Amniotic epithelial cell (primary cell): ENCODE results near the gene KLF2.
"Not testable (repeated sequence)": the region's sequence is repeated elsewhere in the genome, so short reads cannot be mapped to it uniquely, and the experiment has no call there.

Experiments used
- DNase-seq: peaks from one replicate; pipeline ENCODE4 v3.0.0-alpha.2; 2010; ENCODE audit warnings: low read depth

KLF2 gene

DNA sequence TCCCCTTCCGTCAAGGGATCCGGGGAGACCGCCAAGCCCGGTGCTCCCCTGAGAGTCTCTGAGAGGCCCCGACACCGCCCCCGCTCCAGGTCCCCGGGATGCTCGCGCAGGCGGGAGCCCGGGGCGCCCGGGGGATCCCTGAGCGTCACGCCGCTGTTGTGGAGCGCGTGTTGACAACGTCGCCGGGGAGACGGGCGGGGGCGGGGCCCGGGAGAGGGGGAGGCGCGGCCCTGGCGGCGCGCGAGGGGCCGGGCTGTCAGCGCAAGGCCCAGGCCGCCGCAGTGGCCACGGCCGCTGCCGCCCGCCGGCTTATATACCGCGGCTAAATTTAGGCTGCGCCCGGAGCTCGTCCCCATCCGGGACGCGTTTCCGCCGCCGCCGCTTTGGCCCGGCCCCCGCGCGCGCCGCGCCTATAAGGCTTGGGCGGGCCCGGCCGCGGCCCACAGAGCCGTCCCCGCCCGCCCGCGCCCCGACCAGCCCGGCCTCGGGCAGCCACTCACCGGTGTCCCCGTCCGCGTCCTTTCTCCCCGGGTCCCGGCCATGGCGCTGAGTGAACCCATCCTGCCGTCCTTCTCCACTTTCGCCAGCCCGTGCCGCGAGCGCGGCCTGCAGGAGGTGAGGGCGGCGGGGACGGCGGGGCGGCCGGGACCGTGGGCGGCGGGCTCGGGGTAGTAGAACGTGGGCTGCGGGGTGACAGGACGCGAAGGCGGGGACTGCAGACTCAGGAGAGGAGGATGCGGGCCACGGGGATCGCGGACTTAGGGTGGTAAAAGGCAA, at the start of gene KLF2:
TSS of gene KLF2 (plus strand) at position 443 of the 777 bp plus-strand sequence. CDS start at position 541, 98 bp downstream.
- peak; percentile 69 for DNase-seq

DNA sequence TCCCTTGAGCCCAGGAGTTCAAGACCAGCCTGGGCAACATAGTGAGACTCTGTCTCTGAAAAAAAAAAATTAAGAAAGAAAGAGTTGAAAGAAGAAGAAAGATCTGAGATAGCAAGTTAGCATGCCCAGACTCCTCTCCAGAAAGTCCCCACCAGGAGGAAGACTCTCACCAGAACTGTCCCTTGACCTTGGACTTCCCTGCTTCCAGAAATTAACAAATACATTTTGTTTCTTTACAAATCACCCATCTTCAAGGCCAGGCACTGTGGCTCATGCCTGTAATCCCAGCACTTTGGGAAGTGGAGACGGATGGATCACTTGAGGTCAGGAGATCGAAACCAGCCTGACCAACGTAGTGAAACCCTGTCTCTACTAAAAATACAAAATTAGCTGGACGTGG, 44.3 kb upstream of the KLF2 start:
- DNase-seq = no peak

DNA sequence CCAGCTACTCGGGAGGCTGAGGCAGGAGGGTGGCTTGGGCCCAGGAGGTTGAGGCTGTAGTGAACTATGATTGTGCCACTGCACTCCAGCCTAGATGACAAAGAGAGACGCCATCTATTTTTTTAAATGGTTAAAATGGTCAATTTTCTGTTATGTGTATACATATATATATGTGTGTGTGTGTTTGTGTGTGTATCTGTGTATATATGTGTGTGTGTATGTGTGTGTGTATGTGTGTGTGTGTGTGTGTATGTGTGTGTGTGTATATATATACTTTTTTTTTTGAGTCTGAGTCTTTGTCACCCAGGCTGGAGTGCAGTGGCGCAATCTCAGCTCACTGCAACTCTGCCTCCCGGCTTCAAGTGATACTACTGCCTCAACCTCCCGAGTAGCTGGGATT, 42.9 kb upstream of the KLF2 start:
- DNase-seq = no peak

DNA sequence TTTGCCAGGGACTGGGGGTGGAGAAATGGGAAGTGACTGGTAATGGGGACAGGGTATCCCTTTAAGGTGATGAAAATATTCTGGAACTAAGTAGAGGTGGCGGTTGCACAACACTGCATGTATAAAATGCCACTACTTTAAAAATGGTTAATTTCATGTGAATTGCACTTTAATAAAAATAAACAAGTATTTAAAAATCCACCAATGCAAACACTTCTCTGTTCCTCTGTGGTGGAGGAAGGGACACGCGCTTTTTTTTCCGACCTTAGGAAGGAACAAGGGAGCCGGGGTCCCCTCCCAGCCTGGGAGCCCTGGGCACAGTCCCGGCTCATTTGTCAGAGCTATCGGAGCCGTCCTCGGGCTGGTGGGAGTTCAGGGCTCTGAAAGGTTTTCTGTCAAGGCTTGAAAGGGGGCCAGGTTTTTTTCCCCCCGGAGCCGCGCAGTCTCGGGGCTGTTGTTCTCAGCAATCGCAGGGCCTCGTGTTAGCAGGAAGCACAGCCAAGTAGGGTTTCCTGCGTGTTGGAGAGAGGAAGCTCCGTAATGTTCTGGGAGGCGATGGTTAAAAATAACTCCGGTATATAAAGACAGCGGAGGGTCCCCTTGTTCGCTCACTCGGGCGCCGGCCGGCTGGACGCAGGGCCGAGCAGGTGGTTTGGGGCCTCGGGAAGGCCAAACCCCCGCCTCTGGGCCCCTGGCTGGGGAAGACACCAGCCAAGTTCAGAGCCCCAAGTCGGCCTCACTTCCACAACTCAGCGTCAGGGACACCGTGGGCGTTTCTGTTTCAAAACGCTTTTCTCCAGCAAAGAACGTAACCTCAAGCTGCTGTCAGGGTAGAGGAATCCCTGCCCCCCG, 41.2 kb upstream of the KLF2 start:
- peak; percentile 76 for DNase-seq

DNA sequence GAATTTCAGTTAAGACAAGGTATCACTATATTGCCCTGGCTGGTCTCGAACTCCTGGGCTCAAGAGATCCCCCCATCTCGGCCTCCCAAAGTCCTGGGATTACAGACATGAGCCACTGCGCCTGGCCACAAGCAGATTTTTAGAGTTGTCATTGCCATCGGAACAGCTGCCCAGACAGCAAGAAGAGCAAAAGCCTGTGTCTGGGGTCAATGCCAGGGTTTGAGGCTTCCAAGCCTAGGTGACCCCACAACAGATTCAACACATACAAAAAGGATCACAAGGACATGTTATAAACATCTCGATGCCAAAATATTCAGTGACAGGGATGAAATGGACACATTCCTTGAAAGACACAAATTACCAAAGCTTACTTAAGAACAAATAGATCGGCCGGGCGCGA, 40.1 kb upstream of the KLF2 start:
- no peak for DNase-seq

DNA sequence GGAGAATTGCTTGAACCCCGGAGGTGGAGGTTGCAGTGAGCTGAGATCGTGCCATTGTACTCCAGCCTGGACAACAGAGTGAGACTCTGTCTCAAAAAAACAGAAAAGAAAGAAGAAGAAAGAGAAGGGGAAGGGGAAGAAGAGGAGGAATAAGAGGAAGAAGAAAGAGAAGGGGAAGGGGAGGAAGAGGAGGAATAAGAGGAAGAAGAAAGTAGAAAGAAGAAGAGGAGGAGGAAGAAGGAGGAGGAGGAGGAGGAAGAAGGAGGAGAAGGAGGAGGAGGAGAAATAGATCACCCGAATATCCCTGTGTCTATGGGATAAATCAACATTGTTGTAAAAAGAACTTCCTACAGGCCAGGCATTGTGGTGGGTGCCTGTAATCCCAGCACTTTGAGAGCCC, 39.5 kb upstream of the KLF2 start:
- DNase-seq = not testable (repeated sequence)

DNA sequence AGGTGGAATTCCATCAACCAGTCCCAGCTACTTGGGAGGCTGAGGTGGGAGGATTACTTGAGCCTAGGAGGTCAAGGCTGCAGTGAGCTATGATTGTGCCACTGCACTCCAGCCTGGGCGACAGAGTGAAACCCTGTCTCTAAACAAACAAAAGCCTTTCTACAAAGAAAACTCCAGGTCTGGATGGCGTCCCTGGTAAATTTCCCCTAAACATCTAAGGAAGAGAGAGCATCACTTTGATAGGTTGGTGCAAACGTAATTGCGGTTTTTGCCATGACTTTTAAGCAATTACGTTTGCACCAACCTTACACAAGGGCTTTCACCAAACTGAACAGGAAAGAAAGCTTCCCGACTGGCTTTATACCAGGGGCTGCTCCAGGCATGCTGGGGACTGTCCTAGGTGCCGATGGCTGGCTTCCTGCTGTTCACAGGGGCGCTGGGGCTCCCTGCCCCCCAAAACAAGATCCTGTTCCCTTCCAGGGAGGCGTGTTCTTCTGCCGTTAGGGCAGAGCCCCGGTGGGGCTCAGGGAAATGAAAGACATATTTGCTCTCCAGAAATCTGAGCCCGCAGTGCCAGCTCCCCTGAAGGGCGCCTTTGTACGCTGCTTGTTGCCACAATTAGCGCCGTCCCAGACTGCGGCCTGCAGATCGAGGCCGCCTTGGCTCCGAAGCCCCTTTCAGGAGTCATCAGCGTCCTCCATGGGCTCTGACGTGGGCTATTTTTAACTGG, 38.7 kb upstream of the KLF2 start:
- DNase-seq = peak; percentile 48

DNA sequence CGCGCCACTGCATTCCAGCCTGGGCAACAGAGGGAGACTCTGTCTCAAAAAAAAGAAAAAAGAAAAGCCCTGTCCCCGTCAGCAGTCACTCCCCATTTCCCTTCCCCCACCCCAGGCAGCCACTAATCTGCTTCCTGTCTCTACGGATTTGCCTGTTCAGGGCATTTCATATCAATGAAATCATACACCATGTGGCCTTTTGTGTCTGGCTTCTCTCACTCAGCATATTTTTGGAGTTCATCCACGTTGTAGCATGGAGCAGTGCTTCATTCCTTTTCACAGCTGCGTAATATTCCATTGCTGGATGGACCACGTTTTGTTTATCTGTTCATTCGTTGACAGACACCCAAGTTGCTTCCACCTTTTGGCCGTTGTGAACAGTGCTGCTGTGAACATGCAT, 36.1 kb upstream of the KLF2 start:
- DNase-seq = peak; percentile 69

DNA sequence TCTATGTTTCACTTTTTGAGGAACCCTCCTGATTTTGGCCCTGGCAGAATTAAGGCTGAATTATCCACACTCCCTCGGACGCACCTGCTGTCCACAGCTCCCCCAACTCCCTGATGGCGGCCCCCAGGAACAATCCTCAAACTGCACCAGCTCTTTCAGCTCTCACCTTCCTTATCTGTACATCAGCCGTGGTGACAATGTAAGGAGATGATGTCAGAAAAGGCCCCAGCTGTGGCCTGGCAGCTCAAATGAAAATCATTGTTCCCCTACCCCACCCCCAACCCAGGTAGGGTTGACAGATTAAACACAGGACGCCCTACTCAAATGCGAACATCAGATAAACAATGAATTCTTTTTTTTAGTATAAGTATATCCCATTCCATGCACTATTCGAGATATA, 35.0 kb upstream of the KLF2 start:
- no peak for DNase-seq

DNA sequence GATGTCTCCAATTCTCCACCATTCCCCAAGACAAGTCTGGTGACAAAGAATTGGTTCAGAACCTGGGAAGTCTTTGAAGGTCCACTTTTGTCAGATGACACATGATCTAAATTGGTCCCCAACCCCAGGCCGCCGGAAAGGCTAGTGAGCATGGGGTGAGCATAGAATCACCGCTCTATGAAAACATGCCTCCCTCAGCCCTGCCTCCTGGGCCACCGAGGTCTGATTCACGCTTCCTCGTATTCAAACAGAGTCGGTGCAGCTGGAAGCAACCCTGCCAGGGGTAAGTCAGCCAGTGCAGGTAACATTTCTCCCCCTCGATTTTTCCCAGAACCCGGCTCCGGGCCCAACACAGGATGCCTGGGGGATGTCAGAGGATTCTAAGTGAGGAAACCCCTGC, 33.9 kb upstream of the KLF2 start:
- no peak for DNase-seq

DNA sequence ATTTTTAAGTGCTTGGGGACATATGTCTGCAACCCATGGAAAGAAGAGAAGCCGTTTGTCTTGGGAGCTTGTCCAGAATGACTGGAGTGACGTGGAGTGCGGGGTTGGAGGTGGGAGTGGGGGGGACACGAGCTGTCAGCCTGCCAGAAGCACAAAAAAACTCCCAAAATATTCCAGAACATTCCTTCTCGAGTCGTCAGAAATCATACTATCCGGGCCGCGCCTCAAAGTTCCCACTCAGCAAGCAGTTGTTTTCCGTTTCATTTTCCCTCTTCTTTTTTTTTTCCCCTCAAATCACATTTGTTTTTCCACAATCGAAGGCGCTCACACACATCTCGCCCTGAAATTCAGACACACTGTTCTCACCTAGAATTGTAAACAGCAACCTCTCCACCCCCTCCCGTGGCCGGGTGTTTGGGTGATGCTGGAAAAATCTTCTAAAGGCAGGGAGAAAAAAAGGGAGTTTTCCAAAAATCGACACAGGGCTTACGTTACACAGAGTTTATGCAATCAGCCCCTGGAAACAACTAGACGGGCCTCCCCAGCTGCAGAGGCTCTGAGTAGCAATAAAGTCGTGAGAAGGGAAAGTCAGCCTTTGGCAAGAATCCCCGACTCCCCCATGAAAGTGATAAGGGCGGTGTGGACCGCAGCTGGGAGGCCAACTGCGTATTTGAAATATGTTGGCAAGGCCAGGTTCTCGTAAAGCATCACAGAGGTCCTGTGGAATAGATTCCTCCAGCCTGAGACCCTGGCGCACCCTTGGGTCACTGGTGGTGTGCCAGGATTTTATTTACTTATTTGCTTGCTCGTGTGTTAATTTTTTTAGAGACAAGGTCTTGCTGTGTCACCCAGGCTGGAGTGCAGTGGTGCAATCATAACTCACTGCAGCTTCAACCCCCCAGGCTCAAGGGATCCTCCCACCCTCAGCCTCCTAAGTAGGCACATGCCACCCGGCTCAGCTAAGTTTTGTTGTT, 31.2 kb upstream of the KLF2 start:
- DNase-seq = peak; percentile 99

DNA sequence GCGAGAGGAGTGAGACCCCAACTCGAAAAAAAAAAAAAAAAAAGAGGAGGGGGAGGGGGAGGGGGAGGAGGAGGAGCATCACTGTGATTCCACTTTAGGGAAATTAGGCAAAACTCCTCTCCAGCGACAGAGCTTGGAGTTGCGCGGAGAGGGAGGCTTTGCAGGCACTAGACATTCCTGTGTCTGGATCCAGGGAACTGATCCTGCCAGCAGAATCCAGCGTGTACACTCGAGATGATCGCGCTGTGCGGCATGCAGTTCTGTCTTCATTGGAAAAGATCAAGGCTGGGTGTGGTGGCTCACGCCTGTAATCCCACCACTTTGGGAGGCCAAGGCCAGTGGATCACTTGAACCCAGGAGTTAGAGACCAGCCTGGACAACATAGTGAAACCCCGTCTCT, 29.6 kb upstream of the KLF2 start:
- DNase-seq = peak; percentile 42

DNA sequence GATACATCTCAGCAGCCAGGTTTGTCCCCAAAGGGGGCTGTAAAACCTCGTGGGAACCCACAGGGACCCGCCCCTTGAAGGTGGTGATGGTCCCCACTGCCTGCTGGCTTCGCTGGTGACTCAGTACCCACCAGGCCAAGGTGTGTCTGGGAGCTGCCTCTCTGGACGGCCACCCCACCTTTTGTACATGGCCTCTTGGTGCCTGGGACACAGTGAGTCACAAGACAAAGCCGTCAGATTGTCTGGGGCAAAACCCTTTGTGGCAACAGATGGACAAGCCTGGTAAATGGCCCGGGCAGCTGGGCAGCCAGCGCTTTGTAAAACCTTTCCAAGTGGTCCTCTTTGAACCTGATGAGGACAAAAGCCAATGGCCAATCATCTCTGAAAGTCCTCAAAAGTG, 27.9 kb upstream of the KLF2 start:
- DNase-seq = no peak

DNA sequence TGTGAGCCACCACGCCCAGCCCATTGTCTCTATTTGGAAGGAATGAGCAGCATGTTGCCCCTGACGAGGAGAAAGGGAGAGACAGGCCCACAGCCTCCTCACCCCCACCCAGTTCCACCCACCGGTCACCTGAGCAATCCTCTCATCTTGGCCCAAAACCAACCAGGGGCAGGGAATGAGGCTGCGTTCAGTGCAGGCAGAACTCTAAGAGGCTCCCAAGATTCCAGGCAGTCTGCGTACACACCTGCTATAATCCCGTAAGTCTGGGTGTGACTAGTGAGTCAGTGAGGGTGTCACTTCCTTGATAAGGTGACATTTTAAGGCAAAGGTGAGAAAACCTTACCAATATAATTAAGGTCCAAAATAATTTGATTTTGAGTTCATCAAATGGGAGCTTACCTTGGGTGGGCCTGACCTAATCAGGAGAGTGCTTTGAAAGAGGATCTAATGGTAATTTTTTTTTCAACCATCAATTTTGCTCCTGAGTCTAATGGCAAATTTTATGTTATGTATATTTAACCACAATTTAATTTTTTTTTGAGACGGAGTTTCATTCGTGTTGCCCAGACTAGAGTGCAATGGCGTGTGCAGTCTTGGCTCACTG, 26.9 kb upstream of the KLF2 start:
- no peak for DNase-seq

DNA sequence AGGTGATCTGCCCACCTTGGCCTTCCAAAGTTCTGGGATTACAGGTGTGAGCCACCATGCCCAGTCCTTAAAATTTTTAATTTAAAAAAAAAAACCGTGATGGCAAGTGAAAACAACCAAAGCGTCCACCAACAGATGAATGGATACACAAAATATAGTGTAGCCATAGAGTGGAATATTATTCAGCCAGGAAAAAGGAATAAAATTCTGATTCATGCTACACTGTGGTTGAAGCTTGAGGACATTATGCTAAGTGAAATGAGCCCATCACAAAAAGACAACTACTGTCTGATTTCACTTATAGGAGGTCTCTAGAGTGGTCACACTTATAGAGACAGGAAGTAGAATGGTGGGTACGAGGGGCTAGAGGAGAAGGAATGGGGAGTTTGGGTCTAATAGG, 26.3 kb upstream of the KLF2 start:
- no peak for DNase-seq

DNA sequence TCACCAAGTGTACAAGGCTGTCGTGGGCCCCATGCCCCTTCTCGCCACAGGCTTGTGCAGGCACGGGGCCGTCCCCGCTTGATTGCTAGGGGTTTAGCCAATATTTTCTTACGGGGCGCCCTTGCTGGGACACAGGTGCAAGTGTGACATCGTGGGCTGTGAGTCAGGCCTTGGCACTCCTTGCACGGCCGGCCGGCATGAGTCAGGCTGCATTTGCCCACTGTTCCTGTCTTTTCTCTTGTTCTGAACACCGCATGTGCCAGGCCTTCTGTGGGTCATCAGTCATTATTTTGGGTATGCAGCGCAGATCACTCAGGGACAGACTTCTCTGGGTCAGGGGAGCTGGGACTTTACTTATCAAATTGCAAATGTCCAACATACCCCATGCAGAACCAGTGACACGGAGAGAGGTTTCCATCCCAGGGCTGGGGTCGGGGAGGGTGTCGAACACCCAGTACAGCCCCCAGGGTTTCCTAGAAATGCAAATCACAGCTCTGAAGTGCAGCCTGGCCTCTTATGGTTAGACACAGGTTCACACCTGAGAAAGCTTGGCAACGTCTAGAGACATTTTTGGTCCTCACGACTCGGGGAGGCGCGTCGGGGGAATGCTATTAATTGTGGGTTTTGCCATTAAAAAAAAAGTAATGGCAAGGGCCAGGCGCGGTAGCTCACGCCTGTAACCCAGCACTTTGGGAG, 22.5 kb upstream of the KLF2 start:
- DNase-seq = peak; percentile 36

DNA sequence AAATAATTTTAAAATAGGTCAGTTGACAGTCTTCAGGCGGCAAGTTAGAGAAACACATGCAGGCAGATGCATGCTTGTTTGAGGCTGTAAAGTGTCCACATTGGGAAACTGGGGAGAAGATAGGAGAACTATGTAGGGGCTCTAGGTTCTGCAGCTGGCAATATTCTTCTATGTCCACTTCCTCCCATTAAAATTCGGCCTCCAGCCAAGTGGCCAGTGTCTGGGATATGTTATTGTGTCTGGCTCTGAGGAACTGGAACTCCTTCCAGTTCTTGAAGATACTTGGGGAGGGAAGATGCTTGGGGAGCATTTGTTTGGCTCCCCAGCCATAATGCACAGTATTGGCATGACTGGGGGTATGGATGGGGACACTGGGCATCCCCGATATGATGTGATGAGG, 20.9 kb upstream of the KLF2 start:
- DNase-seq = peak; percentile 57

DNA sequence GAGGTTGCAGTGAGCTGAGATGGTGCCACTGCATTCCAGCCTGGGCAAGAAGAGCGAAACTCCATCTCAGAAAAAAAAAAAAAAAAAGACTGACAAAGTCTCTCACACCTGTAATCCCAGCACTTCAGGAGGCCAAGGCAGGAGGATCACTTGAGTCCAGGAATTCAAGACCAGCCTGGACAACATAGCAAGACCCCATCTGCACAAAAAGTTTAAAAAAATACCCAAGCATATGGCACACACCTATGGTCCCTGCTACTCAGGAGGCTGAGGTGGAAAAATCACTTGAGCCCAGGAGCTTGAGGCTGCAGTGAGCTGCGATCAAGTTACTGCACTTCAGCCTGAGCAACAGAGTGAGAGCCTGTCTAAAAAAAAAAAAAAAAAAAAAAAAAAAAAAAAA, 20.1 kb upstream of the KLF2 start:
- DNase-seq = not testable (repeated sequence)

DNA sequence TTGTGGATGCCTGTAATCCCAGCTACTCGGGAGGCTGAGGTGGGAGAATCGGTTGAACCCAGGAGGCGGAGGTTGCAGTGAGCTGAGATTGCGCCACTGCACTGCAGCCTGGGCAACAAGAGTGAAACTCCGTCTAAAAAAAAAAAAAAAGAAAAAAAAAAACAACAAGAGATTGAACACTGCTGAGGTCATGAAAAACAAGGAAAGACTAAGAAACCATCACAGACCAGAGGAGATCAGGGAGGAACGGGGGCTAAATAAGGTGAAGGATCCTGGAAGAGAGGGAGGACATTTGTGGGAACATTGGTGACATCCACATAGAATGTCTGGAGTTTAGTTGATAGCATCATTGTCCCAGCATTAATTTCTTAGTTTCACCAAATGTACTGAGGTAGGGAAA, 19.6 kb upstream of the KLF2 start:
- not testable (repeated sequence) for DNase-seq

DNA sequence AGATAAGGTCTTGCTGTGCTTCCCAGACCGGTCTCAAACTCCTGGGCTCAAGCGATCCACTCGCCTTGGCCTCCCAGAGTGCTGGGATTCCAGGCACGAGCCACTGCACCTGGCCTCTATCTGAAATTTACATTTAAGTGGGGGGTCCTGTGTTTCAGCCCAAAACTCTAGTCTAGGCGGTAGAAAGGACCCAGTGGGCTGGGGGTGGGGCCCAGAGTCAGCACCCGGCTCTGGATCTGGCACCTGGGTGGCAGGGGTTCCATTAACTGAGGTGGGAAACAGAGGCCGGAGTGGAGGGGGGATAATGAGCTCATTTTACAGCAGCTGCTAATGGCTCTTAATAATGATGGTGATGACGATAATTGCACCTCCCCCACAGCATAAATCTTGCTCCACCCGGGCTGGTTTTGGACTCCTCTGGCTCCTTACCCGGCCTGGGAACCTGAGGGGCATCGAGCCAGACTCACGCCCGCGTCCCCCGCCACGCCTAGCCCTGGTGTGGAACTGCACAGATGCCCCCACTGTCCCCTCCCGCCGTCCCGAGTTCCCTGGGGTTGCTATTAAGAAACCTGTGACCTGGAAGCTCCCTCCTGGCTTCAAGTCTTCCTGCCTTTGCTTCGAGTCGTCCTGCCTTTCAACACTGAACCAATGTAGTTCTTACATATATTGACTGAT, 17.8 kb upstream of the KLF2 start:
- DNase-seq = no peak
